Right lobe of liver (tissue), 4 donors: ENCODE results near the gene ERV3-1.

Experiments used
- POLR2A ChIP-seq: fragments of 450-650 bp; IDR thresholded peaks from one replicate; pipeline ENCODE4 v1.6.1; 2017; ENCODE audit warnings: antibody characterized with exemption, mild to moderate bottlenecking
- TF ChIP-seq, protein P1 (sequence below), 4 donors: fragments of 200-600 bp in 3 of 4; fragments of 450-650 bp in 1 of 4; IDR thresholded peaks; one replicate each; pipeline versions ENCODE4 v1.5.1 to v1.8.0; 2016 to 2022; ENCODE audit warnings: antibody characterized with exemption in 4 of 4, mild to moderate bottlenecking in 2 of 4
- donor health status: DM: no; HTN: no; CAD: no.
- donor health status: DM: no; HTN: no; CAD: no.
- donor health status: DM: no; HTN: yes; CAD: no.

GRCh38 chr7:64996305-64996704 is 10.2 kb downstream of the ERV3-1 start:
- TF ChIP-seq, protein P1, sequence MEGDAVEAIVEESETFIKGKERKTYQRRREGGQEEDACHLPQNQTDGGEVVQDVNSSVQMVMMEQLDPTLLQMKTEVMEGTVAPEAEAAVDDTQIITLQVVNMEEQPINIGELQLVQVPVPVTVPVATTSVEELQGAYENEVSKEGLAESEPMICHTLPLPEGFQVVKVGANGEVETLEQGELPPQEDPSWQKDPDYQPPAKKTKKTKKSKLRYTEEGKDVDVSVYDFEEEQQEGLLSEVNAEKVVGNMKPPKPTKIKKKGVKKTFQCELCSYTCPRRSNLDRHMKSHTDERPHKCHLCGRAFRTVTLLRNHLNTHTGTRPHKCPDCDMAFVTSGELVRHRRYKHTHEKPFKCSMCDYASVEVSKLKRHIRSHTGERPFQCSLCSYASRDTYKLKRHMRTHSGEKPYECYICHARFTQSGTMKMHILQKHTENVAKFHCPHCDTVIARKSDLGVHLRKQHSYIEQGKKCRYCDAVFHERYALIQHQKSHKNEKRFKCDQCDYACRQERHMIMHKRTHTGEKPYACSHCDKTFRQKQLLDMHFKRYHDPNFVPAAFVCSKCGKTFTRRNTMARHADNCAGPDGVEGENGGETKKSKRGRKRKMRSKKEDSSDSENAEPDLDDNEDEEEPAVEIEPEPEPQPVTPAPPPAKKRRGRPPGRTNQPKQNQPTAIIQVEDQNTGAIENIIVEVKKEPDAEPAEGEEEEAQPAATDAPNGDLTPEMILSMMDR (IDR thresholded peaks at IDR 0.05): no peak
- TF ChIP-seq POLR2A: no peak
